SK-N-SH treated with all-trans-retinoic acid at 6 μM for 48 hours (cell line): ENCODE data around the gene COL4A4.

ENCODE experiments used
- ATAC-seq: fragments of 200-7000 bp; cut with Tn5 transposase; 3 replicates; pipeline ENCODE4 v1.9.1; 2020; ENCODE audit warnings: mild to moderate bottlenecking, moderate library complexity
- ARNTL ChIP-seq: fragments of 450-650 bp; formaldehyde crosslinking; IDR thresholded peaks from 2 replicates; pipeline ENCODE4 v1.5.0; 2020; ENCODE audit warnings: low read depth, mild to moderate bottlenecking, moderate library complexity, borderline replicate concordance
- CSDC2 ChIP-seq: fragments of 250-450 bp; sonication (Bioruptor Pico); IDR thresholded peaks from 2 replicates; pipeline ENCODE4 v1.5.0; 2020; ENCODE audit warnings: mild to moderate bottlenecking, moderate library complexity
- CSRNP3 ChIP-seq: fragments of 250-450 bp; sonication (Bioruptor Pico); IDR thresholded peaks from 2 replicates; pipeline ENCODE4 v1.5.1; 2021; ENCODE audit warnings: mild to moderate bottlenecking, moderate library complexity
- ESRRG ChIP-seq: fragments of 250-450 bp; sonication (Bioruptor Pico); IDR thresholded peaks from 2 replicates; pipeline ENCODE4 v1.6.1; 2021; ENCODE audit warnings: mild to moderate bottlenecking
- GLIS3 ChIP-seq: fragments of 250-450 bp; sonication (Bioruptor Pico); IDR thresholded peaks from 2 replicates; pipeline ENCODE4 v1.5.0; 2020; ENCODE audit warnings: mild to moderate bottlenecking, moderate library complexity
- ISL1 ChIP-seq: fragments of 250-450 bp; sonication (Bioruptor Pico); IDR thresholded peaks from 2 replicates; pipeline ENCODE4 v2.1.2; 2022; ENCODE audit warnings: mild to moderate bottlenecking, moderate library complexity
- PPARA ChIP-seq: fragments of 250-450 bp; sonication (Bioruptor Pico); IDR thresholded peaks from 2 replicates; pipeline ENCODE4 v1.5.0; 2020; ENCODE audit warnings: mild to moderate bottlenecking, borderline replicate concordance
- RARB ChIP-seq: fragments of 250-450 bp; sonication (Bioruptor Pico); IDR thresholded peaks from 2 replicates; pipeline ENCODE4 v1.8.0; 2021; ENCODE audit warnings: mild to moderate bottlenecking, moderate library complexity
- SNAI2 ChIP-seq: fragments of 250-450 bp; sonication (Bioruptor Pico); IDR thresholded peaks from 2 replicates; pipeline ENCODE4 v1.5.0; 2020; ENCODE audit warnings: mild to moderate bottlenecking, moderate library complexity
- TCF4 ChIP-seq: fragments of 250-450 bp; sonication (Bioruptor Pico); IDR thresholded peaks from 2 replicates; pipeline ENCODE4 v1.8.0; 2021; ENCODE audit warnings: mild to moderate bottlenecking, moderate library complexity, borderline replicate concordance
- TOX ChIP-seq: fragments of 250-450 bp; sonication (Bioruptor Pico); IDR thresholded peaks from 2 replicates; pipeline ENCODE4 v1.8.0; 2021; ENCODE audit warnings: mild to moderate bottlenecking, moderate library complexity, borderline replicate concordance
- ZC3H10 ChIP-seq: fragments of 250-450 bp; sonication (Bioruptor Pico); IDR thresholded peaks from 2 replicates; pipeline ENCODE4 v1.5.1; 2021; ENCODE audit warnings: mild to moderate bottlenecking, moderate library complexity
- ZFP30 ChIP-seq: fragments of 450-650 bp; formaldehyde crosslinking; IDR thresholded peaks from 2 replicates; pipeline ENCODE4 v1.5.0; 2022; ENCODE audit warnings: mild to moderate bottlenecking, moderate library complexity
- ZNF565 ChIP-seq: fragments of 450-650 bp; formaldehyde crosslinking; conservative IDR thresholded peaks from 2 replicates; pipeline ENCODE4 v1.5.0; 2020; ENCODE audit warnings: low read depth, mild to moderate bottlenecking, moderate library complexity
- ZNF8 ChIP-seq: fragments of 450-650 bp; formaldehyde crosslinking; IDR thresholded peaks from 2 replicates; pipeline ENCODE4 v1.5.0; 2020; ENCODE audit warnings: mild to moderate bottlenecking, moderate library complexity
- TF ChIP-seq, protein P1 (sequence below): fragments of 250-450 bp; sonication (Bioruptor Pico); IDR thresholded peaks from 2 replicates; pipeline ENCODE4 v1.5.1; 2020; ENCODE audit warnings: low read depth, mild to moderate bottlenecking, moderate library complexity
- TF ChIP-seq, protein P2 (sequence below): fragments of 250-450 bp; sonication (Bioruptor Pico); IDR thresholded peaks from 2 replicates; pipeline ENCODE4 v1.8.0; 2021; ENCODE audit warnings: low read depth, mild to moderate bottlenecking, moderate library complexity, borderline replicate concordance
- TF ChIP-seq, protein P3 (sequence below): fragments of 250-450 bp; sonication (Bioruptor Pico); IDR thresholded peaks from 2 replicates; pipeline ENCODE4 v1.5.0; 2020; ENCODE audit warnings: mild to moderate bottlenecking, moderate library complexity

COL4A4 gene

DNA sequence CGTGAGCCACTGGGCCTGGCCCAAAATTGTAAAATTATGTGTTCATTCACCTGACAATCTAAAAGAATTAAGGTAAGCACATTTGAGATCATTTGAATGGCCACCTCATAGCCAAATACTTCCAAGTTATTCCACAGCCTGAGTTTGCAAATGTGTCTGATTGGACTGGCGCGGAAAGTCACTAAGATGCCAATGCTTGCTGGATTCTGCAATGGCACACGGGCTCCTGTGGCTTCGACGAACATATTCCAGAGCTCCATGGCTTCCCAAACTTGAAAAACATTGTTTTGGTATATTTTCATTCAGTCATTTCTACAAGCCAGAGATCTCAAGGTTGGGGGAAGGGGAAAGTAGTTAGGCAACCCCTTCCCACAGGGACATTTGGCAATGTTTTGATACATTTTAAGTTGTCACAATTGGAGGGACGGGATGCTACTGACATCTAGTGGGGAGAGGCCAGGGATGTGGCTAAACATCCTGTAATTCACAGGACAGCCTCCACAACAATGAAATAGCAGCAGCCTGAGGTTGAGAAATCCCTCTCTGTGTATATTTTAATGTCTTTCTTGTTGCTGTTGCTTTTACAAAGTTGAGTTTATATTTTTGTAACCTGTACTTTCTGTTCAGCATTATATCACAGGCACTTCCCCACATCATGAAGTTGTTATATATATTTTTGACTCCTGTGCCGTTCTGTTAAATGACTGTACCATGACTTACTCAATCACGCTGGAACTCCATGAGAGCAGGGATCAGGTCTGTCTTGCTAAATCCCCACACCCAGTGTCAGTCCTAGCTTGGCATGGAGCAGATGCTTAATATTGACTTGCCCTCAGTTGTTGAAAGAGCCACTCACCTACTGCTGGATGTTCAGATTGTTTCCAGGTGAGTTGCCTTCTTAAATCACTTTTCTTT lies 56.9 kb downstream of the COL4A4 start:
- peak; percentile 99 for ATAC-seq
- no peak for TF ChIP-seq RARB (CRISPR knock-in tag)
- no peak for TF ChIP-seq ARNTL (CRISPR knock-in tag)
- TF ChIP-seq, protein P1, sequence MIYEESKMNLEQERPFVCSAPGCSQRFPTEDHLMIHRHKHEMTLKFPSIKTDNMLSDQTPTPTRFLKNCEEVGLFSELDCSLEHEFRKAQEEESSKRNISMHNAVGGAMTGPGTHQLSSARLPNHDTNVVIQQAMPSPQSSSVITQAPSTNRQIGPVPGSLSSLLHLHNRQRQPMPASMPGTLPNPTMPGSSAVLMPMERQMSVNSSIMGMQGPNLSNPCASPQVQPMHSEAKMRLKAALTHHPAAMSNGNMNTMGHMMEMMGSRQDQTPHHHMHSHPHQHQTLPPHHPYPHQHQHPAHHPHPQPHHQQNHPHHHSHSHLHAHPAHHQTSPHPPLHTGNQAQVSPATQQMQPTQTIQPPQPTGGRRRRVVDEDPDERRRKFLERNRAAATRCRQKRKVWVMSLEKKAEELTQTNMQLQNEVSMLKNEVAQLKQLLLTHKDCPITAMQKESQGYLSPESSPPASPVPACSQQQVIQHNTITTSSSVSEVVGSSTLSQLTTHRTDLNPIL (CRISPR knock-in tag) = no peak
- TF ChIP-seq ZNF565 (CRISPR knock-in tag) = no peak
- TF ChIP-seq, all 23 proteins: peak for 0

DNA sequence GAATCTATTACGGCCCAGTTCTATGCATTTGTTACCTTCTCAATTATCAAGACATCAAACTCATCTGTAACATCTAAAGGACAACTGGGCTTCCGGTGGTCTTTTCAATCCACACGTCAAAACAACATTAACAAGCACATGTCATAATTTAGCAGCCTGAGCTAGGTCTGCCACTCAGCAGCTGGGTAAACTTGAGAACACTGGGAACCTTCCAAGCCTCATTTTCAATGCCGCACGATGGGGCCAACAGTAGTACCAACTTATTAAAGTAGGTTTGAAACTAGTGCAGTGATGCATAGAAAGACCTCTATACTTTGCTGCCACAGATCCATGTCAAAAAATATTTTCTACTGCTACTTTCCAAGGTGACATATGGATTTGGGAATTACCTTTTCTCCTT lies 60.4 kb downstream of the COL4A4 start:
- no peak for ATAC-seq
- no peak for TF ChIP-seq GLIS3 (CRISPR knock-in tag)
- TF ChIP-seq ESRRG (CRISPR knock-in tag) = no peak
- TF ChIP-seq ZNF565 (CRISPR knock-in tag) = no peak
- no peak for TF ChIP-seq ZFP30
- no peak for TF ChIP-seq ARNTL (CRISPR knock-in tag)
- no peak for TF ChIP-seq TOX (CRISPR knock-in tag)
- no peak for TF ChIP-seq ZNF8 (CRISPR knock-in tag)

DNA sequence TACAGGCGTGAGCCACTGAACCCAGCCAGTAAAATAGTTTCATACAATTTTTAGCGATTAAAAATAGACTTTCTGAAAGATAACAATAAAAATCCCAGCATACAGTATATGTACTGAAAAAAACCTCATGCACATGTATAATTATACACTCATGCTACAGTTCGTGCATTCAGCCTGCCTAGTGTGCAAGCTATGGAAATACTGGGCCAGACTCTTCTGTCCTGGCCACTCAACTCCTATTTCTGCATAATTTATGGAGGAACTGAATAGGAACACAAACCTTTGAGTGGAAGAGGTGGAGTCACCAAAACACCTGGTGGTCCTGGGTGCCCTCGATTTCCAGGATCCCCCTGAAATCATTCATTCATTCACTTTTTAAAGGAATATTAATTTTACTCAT lies 64.7 kb downstream of the COL4A4 start:
- TF ChIP-seq PPARA (CRISPR knock-in tag) (no peak), ISL1 (no peak), ESRRG (CRISPR knock-in tag) (no peak), SNAI2 (CRISPR knock-in tag) (no peak), CSDC2 (CRISPR knock-in tag) (no peak), TCF4 (CRISPR knock-in tag) (no peak), RARB (CRISPR knock-in tag) (no peak), ZC3H10 (CRISPR knock-in tag) (no peak), CSRNP3 (CRISPR knock-in tag) (no peak)
- TF ChIP-seq, protein P2, sequence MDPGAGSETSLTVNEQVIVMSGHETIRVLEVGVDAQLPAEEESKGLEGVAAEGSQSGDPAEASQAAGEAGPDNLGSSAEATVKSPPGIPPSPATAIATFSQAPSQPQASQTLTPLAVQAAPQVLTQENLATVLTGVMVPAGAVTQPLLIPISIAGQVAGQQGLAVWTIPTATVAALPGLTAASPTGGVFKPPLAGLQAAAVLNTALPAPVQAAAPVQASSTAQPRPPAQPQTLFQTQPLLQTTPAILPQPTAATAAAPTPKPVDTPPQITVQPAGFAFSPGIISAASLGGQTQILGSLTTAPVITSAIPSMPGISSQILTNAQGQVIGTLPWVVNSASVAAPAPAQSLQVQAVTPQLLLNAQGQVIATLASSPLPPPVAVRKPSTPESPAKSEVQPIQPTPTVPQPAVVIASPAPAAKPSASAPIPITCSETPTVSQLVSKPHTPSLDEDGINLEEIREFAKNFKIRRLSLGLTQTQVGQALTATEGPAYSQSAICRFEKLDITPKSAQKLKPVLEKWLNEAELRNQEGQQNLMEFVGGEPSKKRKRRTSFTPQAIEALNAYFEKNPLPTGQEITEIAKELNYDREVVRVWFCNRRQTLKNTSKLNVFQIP = no peak
- TF ChIP-seq, protein P1 (CRISPR knock-in tag) = no peak
- TF ChIP-seq, protein P3, sequence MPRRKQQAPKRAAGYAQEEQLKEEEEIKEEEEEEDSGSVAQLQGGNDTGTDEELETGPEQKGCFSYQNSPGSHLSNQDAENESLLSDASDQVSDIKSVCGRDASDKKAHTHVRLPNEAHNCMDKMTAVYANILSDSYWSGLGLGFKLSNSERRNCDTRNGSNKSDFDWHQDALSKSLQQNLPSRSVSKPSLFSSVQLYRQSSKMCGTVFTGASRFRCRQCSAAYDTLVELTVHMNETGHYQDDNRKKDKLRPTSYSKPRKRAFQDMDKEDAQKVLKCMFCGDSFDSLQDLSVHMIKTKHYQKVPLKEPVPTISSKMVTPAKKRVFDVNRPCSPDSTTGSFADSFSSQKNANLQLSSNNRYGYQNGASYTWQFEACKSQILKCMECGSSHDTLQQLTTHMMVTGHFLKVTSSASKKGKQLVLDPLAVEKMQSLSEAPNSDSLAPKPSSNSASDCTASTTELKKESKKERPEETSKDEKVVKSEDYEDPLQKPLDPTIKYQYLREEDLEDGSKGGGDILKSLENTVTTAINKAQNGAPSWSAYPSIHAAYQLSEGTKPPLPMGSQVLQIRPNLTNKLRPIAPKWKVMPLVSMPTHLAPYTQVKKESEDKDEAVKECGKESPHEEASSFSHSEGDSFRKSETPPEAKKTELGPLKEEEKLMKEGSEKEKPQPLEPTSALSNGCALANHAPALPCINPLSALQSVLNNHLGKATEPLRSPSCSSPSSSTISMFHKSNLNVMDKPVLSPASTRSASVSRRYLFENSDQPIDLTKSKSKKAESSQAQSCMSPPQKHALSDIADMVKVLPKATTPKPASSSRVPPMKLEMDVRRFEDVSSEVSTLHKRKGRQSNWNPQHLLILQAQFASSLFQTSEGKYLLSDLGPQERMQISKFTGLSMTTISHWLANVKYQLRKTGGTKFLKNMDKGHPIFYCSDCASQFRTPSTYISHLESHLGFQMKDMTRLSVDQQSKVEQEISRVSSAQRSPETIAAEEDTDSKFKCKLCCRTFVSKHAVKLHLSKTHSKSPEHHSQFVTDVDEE (CRISPR knock-in tag) = no peak
- TF ChIP-seq, all 23 proteins: peak for 0

GRCh38 chr2:227098162-227098515 lies 65.9 kb downstream of the COL4A4 start:
- TF ChIP-seq, protein P3 (CRISPR knock-in tag) = no peak
- ATAC-seq = no peak

More for the DNA sequence above, 64.7 kb downstream of the COL4A4 start:
- ATAC-seq = no peak
